ENCODE results near the gene PAK1. TPM values are rescaled to one million over a fixed set of nuclear protein-coding genes. Genes with fewer than 3 reads are reported as not detected.

The PAK1 gene
- total and polyA plus RNA-seq, 4 donors = 36.0 to 60.4 (median 55.8) TPM

- Histone ChIP-seq H3K4me1 (ENCODE audit: control insufficient read depth, insufficient read depth, low read length) (peaks cover 3% of the 10 kb centered on the region), H3K4me3 (ENCODE audit: low read depth, low read length) (no peak overlapping the region), H3K27me3 (ENCODE audit: control insufficient read depth, insufficient read depth, low read length) (no peaks in the 10 kb centered on the region), H3K27ac (ENCODE audit: low read depth, low read length) (no peak overlapping the region), H3K9me3 (ENCODE audit: control insufficient read depth, insufficient read depth, low read length) (no peaks in the 10 kb centered on the region), H3K36me3 (ENCODE audit: control insufficient read depth, insufficient read depth, low read length) (no peaks in the 10 kb centered on the region)
- WGBS (ENCODE audit: insufficient coverage) = no CpG with 5 or more reads among the region's 1 CpG
- no peak for DNase-seq (ENCODE audit: low read depth in 4 of 6, low spot score in 6 of 6)
These were observed 5.4 kb downstream of the PAK1 start for GRCh38 chr11:77468527-77468926.

GRCh38 chr11:77467993-77468392 lies 5.9 kb downstream of the PAK1 start:
- Histone ChIP-seq H3K27me3 (ENCODE audit: control insufficient read depth, insufficient read depth, low read length) (no peaks in the 10 kb centered on the region), H3K27ac (ENCODE audit: low read depth, low read length) (no peak overlapping the region), H3K4me1 (ENCODE audit: control insufficient read depth, insufficient read depth, low read length) (peaks cover 2% of the 10 kb centered on the region), H3K9me3 (ENCODE audit: control insufficient read depth, insufficient read depth, low read length) (no peaks in the 10 kb centered on the region), H3K4me3 (ENCODE audit: low read depth, low read length) (no peak overlapping the region), H3K36me3 (ENCODE audit: control insufficient read depth, insufficient read depth, low read length) (no peaks in the 10 kb centered on the region)
- DNase-seq (ENCODE audit: low read depth in 4 of 6, low spot score in 6 of 6) = no peak
- no CpG with 5 or more reads among the region's 2 CpGs for WGBS (ENCODE audit: insufficient coverage)

GRCh38 chr11:77467233-77467632 lies 6.7 kb downstream of the PAK1 start:
- H3K27ac ChIP-seq (ENCODE audit: low read depth, low read length) = no peak overlapping the region
- no peaks in the 10 kb centered on the region for H3K9me3 ChIP-seq (ENCODE audit: control insufficient read depth, insufficient read depth, low read length)
- H3K4me3 ChIP-seq (ENCODE audit: low read depth, low read length) = no peak overlapping the region
- H3K36me3 ChIP-seq (ENCODE audit: control insufficient read depth, insufficient read depth, low read length) = no peaks in the 10 kb centered on the region
- H3K4me1 ChIP-seq (ENCODE audit: control insufficient read depth, insufficient read depth, low read length) = no peaks in the 10 kb centered on the region
- no peaks in the 10 kb centered on the region for H3K27me3 ChIP-seq (ENCODE audit: control insufficient read depth, insufficient read depth, low read length)
- WGBS (ENCODE audit: insufficient coverage) = no CpG with 5 or more reads among the region's 1 CpG
- DNase-seq (ENCODE audit: low read depth in 4 of 6, low spot score in 6 of 6) = no peak

GRCh38 chr11:77457340-77457739 lies 16.6 kb downstream of the PAK1 start:
- no peak overlapping the region for H3K4me3 ChIP-seq (ENCODE audit: low read depth, low read length)
- peaks cover 2% of the 10 kb centered on the region for H3K4me1 ChIP-seq (ENCODE audit: control insufficient read depth, insufficient read depth, low read length)
- H3K36me3 ChIP-seq (ENCODE audit: control insufficient read depth, insufficient read depth, low read length) = no peaks in the 10 kb centered on the region
- H3K27ac ChIP-seq (ENCODE audit: low read depth, low read length) = no peak overlapping the region
- peak in 2 of 6 donors; percentile 40 to 78 for DNase-seq (ENCODE audit: low read depth in 4 of 6, low spot score in 6 of 6)
- no peaks in the 10 kb centered on the region for H3K27me3 ChIP-seq (ENCODE audit: control insufficient read depth, insufficient read depth, low read length)
- WGBS (ENCODE audit: insufficient coverage) = 18% methylated on average over 3 of the region's 5 CpGs
- H3K9me3 ChIP-seq (ENCODE audit: control insufficient read depth, insufficient read depth, low read length) = no peaks in the 10 kb centered on the region

GRCh38 chr11:77455740-77456139 lies 18.2 kb downstream of the PAK1 start:
- H3K36me3 ChIP-seq (ENCODE audit: control insufficient read depth, insufficient read depth, low read length) = no peaks in the 10 kb centered on the region
- H3K4me1 ChIP-seq (ENCODE audit: control insufficient read depth, insufficient read depth, low read length) = peaks cover 2% of the 10 kb centered on the region
- no peak overlapping the region for H3K4me3 ChIP-seq (ENCODE audit: low read depth, low read length)
- H3K27me3 ChIP-seq (ENCODE audit: control insufficient read depth, insufficient read depth, low read length) = no peaks in the 10 kb centered on the region
- no peaks in the 10 kb centered on the region for H3K9me3 ChIP-seq (ENCODE audit: control insufficient read depth, insufficient read depth, low read length)
- H3K27ac ChIP-seq (ENCODE audit: low read depth, low read length) = no peak overlapping the region
- no peak for DNase-seq (ENCODE audit: low read depth in 4 of 6, low spot score in 6 of 6)

GRCh38 chr11:77454867-77455655 lies 18.8 kb downstream of the PAK1 start:
- no peak overlapping the region for H3K27ac ChIP-seq (ENCODE audit: low read depth, low read length)

GRCh38 chr11:77450227-77450626 lies 23.7 kb downstream of the PAK1 start:
- Histone ChIP-seq H3K27me3 (ENCODE audit: control insufficient read depth, insufficient read depth, low read length) (no peaks in the 10 kb centered on the region), H3K36me3 (ENCODE audit: control insufficient read depth, insufficient read depth, low read length) (no peaks in the 10 kb centered on the region), H3K27ac (ENCODE audit: low read depth, low read length) (no peak overlapping the region), H3K4me3 (ENCODE audit: low read depth, low read length) (no peak overlapping the region), H3K4me1 (ENCODE audit: control insufficient read depth, insufficient read depth, low read length) (no peaks in the 10 kb centered on the region), H3K9me3 (ENCODE audit: control insufficient read depth, insufficient read depth, low read length) (no peaks in the 10 kb centered on the region)
- WGBS (ENCODE audit: insufficient coverage) = no CpG with 5 or more reads among the region's 1 CpG
- DNase-seq (ENCODE audit: low read depth in 4 of 6, low spot score in 6 of 6) = no peak

More at GRCh38 chr11:77454867-77455655, 18.8 kb downstream of the PAK1 start:
- peaks cover 2% of the 10 kb centered on the region for H3K4me1 ChIP-seq (ENCODE audit: control insufficient read depth, insufficient read depth, low read length)
- H3K4me3 ChIP-seq (ENCODE audit: low read depth, low read length) = no peak overlapping the region
- H3K9me3 ChIP-seq (ENCODE audit: control insufficient read depth, insufficient read depth, low read length) = no peaks in the 10 kb centered on the region
- DNase-seq (ENCODE audit: low read depth in 4 of 6, low spot score in 6 of 6) = no peak
- WGBS (ENCODE audit: insufficient coverage) = 50% methylated on average over 2 of the region's 4 CpGs
- no peaks in the 10 kb centered on the region for H3K36me3 ChIP-seq (ENCODE audit: control insufficient read depth, insufficient read depth, low read length)
- H3K27me3 ChIP-seq (ENCODE audit: control insufficient read depth, insufficient read depth, low read length) = no peaks in the 10 kb centered on the region

GRCh38 chr11:77449784-77450183 lies 24.1 kb downstream of the PAK1 start:
- no CpG with 5 or more reads among the region's 1 CpG for WGBS (ENCODE audit: insufficient coverage)
- no peak for DNase-seq (ENCODE audit: low read depth in 4 of 6, low spot score in 6 of 6)
- Histone ChIP-seq H3K4me3 (ENCODE audit: low read depth, low read length) (no peak overlapping the region), H3K27ac (ENCODE audit: low read depth, low read length) (no peak overlapping the region), H3K27me3 (ENCODE audit: control insufficient read depth, insufficient read depth, low read length) (no peaks in the 10 kb centered on the region), H3K36me3 (ENCODE audit: control insufficient read depth, insufficient read depth, low read length) (no peaks in the 10 kb centered on the region), H3K9me3 (ENCODE audit: control insufficient read depth, insufficient read depth, low read length) (no peaks in the 10 kb centered on the region), H3K4me1 (ENCODE audit: control insufficient read depth, insufficient read depth, low read length) (no peaks in the 10 kb centered on the region)

GRCh38 chr11:77449060-77449521 lies 24.8 kb downstream of the PAK1 start:
- H3K9me3 ChIP-seq (ENCODE audit: control insufficient read depth, insufficient read depth, low read length) = no peaks in the 10 kb centered on the region
- no peaks in the 10 kb centered on the region for H3K36me3 ChIP-seq (ENCODE audit: control insufficient read depth, insufficient read depth, low read length)
- H3K4me1 ChIP-seq (ENCODE audit: control insufficient read depth, insufficient read depth, low read length) = no peaks in the 10 kb centered on the region
- no peak overlapping the region for H3K27ac ChIP-seq (ENCODE audit: low read depth, low read length)
- DNase-seq (ENCODE audit: low read depth in 4 of 6, low spot score in 6 of 6) = no peak
- no peak overlapping the region for H3K4me3 ChIP-seq (ENCODE audit: low read depth, low read length)
- WGBS (ENCODE audit: insufficient coverage) = 46% methylated on average over 4 of the region's 5 CpGs
- no peaks in the 10 kb centered on the region for H3K27me3 ChIP-seq (ENCODE audit: control insufficient read depth, insufficient read depth, low read length)

GRCh38 chr11:77448269-77448668 lies 25.6 kb downstream of the PAK1 start:
- Histone ChIP-seq H3K27me3 (ENCODE audit: control insufficient read depth, insufficient read depth, low read length) (no peaks in the 10 kb centered on the region), H3K4me1 (ENCODE audit: control insufficient read depth, insufficient read depth, low read length) (no peaks in the 10 kb centered on the region), H3K36me3 (ENCODE audit: control insufficient read depth, insufficient read depth, low read length) (no peaks in the 10 kb centered on the region), H3K27ac (ENCODE audit: low read depth, low read length) (no peak overlapping the region), H3K9me3 (ENCODE audit: control insufficient read depth, insufficient read depth, low read length) (no peaks in the 10 kb centered on the region), H3K4me3 (ENCODE audit: low read depth, low read length) (no peak overlapping the region)
- no CpG with 5 or more reads among the region's 2 CpGs for WGBS (ENCODE audit: insufficient coverage)
- DNase-seq (ENCODE audit: low read depth in 4 of 6, low spot score in 6 of 6) = no peak

Measured in spinal cord (tissue), 10 donors.